ENCODE results near the gene LPAR3.

Gene LPAR3

DNA sequence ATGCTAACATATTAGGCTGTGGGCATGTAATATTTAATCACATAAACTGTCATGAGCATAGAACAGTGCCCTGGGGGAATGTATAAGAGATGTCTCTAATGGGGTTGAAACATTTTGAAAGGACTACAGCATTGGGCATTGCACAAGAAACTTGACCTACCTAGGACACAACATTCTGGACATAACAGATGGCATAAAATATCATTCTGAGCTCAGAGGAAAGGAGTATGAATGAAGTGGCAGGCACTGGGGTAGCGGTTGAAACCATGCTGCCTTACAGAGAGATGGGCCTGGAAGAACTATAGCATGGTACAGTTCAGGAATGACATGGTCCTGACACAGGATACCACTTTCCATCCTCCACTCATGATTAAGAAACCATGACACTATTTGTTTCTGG lies 69.0 kb downstream of the LPAR3 start:
- DNase-seq: no peak

DNA sequence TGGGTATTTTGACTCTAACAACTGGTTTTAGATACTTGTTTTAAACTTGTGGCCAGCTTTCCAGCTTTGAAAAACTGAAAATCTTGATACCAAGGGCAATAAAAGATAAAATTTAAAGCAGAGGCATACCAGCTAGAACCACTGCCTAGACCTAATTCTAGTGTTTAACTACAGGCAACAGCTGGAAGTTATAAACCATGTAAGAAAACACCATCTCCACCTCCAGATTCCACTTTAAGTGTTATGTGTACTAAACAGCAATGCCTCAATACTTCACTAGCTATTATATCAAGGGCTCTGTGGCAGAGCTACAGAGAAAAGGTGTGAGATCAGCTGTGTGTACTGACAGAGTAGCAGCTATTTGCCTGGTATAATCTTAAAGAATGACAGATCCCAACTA lies 69.5 kb downstream of the LPAR3 start:
- no peak for DNase-seq

DNA sequence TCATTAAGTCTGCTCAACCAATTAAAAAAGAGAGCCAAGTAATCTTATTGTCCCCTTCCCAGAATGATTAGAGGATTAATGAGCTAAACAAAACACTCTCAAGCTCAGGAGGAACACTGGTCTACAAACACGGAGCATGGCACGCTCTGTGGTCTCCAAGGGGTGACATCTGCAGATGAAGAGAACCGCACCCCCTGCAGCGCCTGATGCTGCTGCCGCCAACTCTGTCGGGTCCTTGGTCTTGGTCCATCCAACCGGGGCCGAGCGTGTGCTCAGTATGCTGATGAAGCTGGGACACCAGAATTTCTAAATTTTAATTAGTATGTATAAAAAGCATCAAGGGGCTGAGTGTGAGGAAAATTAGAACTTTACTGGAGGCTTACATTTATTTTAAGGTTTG lies 82.7 kb downstream of the LPAR3 start:
- no peak for DNase-seq

DNA sequence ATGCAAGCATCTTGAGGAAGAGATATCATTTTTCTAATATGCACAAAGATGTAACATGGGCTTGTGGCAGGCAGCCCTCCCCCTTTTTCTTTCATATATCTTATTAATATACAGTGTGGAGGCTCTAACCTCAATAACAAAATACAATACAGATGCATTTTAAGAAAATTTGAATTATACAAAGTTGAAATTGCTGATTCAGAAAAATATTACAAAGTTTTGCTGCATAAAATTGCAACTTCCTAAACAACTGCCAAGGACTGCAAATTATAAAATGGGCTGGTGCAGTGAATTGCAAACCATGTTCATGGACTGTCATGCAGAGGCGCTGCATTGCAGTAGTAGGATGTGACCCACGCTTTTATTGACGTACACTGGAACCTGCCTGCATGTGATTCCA lies 84.0 kb downstream of the LPAR3 start:
- no peak for DNase-seq

DNA sequence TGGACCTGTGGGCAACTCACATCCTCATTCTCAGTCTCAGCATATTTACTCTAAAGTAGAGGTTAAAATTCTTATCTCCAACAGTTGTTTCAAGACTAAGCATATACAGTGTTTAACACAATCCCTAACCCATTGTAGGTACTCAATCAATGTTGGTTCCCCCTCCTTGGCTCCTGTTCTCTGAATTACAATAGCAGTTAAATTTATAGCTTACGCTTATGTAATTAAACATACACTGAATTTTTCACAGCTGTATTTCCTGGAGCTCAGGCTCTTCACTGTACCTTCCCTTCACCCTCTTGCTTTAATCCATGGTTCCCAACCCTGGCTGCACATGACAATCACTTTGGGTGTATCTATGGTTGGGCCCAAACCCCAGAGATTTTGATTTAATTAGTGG lies 89.4 kb downstream of the LPAR3 start:
- no peak for DNase-seq

DNA sequence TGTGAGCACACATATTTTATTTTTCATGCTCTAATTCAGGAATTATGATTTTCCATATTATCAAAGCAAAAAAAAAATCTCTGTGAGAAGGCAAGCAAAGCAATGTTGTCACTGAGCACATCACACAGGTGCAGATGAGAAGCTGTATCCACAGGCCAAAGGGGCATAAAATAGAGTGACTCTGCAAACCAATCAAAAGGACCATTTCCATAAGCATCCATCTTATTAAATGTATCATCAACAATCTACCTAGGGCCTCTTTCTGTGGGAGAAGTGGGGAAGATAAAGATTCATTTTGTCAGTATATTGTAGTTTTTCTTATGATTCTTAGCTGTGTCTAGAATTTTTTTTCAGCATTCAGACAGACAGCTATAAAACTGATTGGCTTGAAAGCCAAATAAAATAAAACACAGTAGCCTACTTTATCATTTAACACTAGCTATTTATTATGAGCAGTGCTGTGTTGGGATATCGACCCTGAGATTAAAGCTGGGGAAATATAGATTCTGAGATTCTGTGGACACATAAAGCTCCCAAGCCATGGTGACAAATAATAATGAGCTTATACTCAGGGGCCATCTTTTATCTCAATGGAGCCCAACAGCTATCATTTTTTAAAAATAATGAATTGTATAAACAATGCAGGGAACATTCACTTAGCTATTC lies 90.3 kb downstream of the LPAR3 start:
- no peak for DNase-seq

DNA sequence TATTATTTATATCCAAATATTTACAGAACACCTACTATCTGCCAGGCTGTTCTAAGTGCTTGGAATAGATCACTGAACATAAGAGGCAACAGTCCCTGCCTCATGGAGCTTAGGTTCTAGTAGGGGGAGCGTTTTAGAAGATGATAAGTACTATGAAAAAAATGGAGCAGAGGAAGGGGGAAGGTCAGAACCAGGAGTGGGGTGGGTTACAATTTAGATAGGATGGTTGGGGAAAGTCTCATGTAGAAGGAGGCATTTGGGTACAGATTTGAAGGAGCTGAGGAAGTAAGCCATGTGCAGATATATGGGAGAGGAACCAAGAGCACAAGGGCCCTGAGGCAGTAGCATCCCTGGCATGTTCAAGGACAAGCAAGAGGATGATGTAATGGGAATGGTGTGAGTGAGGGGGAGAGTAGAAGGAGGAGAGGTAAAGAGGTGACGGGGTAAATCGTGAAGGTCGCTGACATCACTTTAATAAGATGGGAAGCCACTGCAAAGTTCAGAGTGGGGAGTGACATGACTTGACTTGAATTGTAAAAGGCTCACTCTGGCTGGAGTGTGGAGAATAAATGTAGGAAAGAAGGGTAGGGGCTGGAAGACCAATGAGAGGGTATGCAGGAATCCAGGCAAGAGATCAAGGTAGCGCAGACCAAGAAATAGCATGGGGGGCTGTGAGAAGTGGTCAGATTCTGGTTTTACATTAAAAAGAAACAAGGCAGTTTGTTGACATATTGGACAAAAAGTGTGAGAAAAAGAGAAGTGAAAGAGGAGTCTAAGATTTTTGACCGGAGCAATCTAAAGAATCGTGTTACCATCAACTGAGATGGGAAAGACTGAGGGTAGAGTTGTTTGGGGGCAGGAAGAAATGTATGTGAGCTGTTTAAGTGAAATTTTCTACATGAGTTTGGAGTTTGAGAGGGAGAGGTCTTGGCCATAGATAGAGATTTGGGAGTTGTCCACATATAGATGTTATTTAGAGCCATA lies 92.6 kb downstream of the LPAR3 start:
- DNase-seq: no peak

DNA sequence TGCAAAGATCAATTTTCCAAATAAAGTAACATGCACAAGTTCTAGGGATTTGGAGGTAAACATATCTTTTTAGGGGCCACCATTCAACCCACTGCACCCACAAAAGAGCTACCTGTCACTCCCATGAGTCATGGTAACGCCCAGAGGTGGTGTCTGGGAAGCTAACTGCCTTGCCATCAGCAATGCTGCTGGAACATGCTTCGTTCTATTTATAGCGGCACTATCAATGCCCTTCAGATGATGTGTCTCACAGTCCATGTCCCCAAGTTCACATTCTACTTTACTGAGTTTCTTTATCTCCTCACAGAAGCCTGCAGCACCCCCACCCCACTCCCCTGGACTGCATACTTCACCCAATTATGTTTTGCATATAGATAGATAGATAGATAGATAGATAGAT lies 95.4 kb downstream of the LPAR3 start:
- DNase-seq: no peak

DNA sequence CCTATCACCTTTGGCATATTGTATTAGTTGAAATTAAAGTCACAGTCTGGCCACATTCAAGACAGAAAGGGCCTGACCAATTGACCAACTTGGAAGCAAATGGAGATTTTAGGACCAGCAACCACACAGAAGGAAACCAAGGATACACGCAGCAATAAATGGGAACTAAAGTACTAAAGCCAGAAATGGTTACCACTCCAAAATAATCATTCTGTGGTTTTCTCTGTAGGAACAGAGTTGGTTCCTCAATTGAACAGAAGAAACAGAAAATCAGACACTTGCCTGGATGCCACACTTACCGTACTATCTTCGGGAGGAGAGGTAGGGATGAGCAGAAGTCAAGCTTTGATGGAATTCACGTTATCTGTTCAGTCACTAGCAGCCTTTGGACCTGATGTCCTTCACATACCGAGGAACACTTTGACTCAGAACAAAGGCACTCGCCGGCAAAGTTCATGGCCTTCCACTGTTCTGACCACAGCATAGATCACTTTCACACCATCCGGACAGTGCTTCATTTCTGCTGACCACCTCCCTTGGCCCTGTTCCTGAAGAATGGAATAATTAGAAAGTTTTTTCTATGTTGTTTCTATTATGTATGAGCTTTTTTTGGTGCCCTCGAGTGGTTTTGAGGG lies 96.9 kb downstream of the LPAR3 start:
- no peak for DNase-seq

DNA sequence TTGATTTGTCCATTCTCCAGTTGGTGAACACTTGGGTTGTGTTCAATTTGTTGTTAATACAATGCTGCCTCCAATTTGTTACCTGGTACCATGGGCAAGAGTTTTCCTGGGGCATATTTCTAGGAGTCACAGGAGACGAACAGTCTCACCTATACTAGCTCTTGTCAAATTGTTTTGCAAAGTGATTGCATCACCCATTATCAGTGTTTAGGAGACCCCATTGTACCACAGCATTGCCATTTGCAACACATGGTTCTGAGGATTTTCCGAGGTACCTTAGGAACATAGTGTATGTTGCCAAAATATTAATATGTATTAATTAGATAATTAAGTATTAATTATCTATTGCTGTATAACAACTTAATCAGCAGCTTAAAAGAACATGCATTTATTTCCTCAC lies 97.8 kb downstream of the LPAR3 start:
- DNase-seq: no peak

DNA sequence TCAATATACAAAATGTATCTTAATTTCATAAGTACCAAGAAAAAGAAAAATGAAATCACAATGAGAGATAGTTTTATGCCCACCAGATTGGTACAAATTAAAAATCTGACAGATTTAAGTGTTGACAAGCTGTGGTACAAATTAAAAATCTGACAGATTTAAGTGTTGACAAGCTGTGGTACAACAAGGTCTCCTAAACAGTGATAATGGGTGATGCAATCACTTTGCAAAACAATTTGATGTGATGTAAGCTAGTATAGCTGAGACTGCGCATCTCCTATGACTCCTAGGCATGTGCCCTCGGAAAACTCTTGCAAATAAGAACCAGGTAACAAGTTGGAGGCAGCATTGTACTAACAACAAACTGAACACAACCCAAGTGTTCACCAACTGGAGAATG lies 100.6 kb downstream of the LPAR3 start:
- DNase-seq: no peak

DNA sequence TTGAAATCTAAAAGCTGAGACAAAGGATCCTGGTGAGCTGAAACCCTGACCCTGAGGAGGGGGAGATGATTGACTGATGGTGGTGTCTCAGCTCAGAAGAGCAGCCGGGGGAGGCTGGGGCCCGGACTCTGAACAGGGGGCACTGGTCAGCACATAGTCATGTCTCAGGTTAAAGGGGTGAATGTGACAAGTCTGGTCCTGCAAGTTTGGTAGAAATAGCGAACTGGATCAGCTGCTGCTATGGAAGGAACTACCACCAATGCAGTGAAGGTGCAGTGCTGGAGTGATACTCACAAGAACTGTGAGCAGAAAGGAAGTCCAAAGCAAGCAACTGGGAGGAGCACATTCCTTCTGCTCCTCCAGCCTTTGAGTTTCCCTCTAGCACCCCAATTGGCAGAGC lies 104.0 kb downstream of the LPAR3 start:
- no peak for DNase-seq

DNA sequence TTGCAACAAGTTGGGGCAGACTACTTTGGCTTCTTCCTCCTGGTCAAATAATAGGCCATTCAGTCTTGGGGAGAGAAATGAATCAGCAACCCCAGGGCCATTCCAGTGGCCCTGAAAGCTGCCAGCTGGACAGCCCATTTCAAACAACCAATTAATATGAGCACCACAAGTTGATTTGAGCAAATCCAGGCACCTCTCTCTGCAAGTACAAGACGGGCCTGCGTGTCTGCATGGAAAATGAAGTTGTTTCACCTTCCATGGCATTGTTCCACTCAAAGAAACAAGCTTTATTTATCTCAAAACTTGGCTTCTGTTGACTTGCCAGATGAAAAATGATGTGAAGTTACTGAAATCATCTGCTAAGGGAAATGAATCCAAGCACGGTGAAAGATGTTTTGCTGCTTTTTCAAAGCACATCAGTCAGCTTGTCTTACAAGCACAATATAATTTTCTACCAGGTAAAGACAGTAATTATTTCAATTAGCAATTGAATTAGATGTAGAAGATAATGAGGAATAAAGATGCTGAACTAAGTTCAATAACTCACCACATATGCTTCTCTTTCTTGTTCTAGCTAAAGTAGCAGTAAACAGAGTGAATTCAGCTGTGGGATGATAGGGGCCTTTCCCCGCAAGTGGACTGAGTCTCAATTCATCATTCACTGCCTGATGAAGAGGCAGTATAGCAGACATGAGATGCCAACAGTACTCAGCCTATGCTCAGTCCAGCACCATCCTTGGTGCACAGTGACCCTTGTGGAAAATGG lies 107.6 kb downstream of the LPAR3 start:
- DNase-seq: no peak

DNA sequence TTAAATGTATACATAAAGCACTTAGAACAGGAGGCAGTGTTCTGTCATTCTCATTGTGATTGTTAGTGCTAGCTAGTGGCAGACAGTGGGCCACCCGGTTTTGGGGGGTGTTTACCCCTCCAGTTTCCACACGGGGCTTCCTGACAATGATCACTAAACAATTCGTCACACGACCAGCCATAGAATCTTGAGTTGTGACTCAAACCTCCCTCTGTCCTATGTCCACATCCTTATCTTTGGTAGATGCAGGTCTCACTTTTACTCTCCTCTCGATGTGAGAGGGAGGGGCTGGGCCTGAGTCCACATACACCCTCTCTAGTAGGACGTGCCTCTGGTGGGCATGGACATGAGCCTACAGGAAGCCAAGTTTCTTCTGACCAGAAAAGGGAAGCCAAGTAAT lies 110.1 kb downstream of the LPAR3 start:
- no peak for DNase-seq

DNA sequence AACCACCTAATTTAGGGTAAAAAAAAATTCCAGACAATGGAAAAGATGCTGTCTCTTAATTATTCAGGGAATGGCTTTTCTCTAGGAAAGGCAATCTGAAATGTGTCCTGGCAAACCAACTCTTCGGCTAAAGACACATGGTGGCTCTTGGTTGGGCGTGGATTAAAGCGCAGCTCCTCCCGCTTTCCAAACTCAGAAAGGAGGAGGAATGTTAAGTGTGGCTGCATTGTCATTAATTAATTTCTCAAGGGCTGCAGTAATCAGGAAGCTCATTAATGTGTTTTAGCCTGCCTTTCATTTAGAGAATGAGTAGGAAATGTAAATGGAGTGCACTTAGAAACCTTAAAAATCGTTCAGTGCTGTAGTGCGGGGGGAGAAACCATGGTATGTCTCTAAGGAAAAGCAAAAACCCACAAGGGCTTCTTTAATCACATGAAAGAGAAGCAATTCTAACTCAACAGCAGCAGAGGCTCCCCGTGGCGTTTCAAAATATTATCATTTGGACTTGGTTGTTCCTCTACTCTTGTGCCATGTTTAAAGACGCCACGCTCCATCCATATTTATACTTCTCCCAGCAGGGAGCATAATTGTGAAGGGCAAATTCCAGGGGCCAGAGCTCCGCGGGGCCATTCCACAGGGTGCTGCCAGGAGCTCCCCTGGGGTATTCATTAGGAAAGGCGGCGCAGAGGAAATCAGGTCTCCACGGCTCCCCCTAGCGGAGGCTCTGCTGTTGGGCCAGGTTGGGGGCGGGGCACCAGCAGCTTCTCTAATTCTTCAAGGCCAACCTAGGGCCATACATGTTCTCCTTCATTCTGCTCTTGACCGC lies 110.8 kb downstream of the LPAR3 start:
- DNase-seq: peak; percentile 76

DNA sequence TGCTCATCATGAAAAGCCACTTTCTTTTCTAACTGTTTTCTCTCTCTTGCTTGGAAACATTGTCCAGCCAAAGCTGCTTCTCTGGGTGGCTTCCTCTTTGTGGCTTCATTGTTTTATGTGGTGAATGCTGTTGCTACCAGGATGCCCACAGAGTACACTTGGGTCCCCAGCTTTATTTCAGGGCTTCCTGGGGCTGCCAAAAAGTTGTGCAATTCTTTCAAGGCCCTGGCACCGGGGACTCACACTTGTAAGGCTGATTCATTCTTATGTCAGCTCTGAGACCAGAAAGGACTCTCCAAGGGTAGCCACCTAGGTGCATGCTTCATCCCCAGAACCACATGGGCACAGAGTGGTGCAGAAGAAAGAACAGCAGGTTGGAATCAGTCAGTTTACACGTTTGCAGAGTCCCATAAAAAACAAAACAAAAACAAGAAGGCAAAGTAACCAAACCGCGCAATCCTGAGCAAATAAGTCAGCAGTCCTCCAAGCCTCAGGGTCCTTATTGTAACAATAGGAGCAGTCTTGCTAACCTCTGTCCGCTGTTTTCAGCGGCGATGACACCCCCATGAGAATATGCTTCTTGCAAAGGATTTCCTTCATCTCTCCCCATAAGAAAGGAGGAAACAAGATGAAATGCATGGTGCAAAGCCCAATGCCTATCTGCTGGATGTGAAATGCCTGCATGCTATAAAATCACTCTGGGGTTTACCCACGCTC lies 112.8 kb downstream of the LPAR3 start:
- DNase-seq: peak; percentile 42

DNA sequence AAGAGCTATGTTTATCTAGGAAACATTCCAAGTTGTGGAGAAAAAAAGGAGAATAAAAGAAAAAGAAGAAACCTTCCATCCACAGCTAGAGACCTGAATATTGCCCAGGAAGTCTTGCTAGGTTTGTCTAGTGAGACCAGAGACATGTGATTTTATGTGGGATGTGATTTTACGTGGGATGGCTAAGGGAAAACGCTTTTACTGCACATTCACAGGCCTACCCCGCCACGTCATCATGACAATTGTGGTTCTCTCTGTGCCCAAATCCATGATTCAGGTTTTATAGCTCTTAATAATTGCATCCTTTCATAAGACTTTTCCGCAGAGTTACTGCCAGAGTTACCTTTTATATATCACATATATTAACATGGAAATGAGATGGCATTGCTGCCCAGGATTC lies 116.4 kb downstream of the LPAR3 start:
- no peak for DNase-seq

DNA sequence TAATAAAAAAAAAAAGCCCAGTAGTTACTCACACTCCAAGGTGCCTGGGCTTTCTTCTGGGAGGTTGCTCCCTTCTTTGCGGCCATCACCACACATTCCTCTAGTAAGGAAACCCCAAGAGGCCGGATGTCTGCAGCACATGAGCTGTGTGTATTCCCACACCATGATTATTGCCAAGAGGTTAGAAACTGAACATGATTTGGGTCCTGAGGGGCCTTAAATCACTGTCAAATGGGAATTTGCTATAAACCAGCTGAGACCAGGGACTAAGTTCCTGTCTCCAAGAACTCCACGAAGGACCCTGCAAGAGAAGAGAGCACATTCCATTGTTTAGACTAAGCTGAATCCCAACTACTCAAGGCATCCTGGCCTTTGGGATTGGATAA lies 117.5 kb downstream of the LPAR3 start:
- no peak for DNase-seq

DNA sequence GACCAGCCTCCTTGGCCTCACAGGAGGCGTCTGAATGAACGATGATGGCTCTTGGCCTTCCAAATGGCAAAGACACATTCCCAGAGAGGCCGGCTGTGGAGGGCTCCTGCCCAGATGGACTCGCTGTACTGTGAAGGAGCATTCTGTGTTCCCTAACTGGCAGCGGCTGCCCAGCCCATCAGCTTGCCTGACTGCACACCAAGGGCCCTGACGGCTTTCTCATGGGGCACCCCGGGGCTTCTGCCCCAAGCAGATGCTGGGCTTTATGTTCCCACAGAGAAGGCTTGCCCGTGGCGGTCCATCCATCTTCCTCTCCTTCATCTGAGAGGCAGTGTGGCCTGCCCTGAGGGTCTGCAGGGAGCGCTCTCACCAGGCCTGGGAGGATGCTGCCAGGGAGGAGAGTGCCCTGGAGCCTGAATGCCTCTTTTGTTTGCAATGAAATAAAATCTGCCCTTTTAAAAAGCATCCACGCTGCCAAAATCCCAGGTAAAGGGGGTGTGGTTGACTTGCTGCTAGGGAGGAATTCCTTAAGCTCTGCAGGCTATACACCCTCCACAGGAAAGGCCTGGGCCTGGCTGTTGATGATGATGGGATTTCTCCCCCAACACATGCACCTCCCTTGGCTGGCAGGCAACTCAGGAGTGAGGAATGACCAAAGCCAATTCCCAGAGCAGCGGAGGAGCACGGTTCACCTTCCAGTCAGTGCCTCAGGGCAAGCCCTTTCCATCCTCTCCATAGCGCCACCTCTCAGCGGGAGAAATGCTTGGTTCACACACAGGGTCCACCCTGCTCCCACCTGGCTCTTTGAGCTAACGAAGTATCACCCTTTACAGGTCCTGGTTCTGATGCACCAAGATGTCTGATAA lies 118.1 kb downstream of the LPAR3 start:
- no peak for DNase-seq

DNA sequence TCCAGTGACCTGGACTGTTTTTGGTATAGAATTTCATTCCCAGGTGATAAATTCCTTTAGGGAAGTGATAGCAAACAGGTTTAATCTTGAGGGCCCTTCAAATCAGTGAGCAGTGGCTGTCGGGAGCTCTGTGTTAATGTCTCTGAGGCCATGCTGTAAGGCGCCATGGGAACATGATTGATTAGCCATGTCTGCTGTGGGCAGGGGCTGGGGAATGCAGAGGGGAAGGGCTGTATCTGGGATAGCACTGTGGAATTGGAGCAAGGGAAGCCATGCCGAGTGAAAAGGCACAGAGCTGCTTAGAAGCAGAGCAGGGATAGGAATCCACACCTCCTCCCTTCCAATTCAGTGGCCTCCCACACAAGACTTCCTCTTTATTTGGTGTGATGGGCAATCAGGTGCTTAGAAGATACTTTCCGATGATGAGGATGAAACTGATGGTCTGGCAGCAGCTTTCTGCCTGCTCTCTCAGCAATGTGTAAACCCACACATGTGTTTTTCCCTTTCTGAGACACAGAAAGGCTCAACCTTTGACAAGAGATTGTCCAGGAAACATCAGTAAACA lies 119.0 kb downstream of the LPAR3 start:
- no peak for DNase-seq
